Retinal pigment epithelial cell (primary cell): ENCODE results near the gene ADGRD1.

ENCODE experiments used
- DNase-seq: peaks from one replicate; pipeline ENCODE4 v3.0.0-alpha.2; 2010; ENCODE audit warnings: low read depth
- H3K4me3 ChIP-seq: 2 replicates; pipeline ENCODE4 v1.5.1; 2011; ENCODE audit warnings: mild to moderate bottlenecking, low read length, control low read depth, moderate library complexity
- TF ChIP-seq, protein P1 (sequence below): conservative IDR thresholded peaks from 2 replicates; pipeline ENCODE4 v1.5.1; 2011; ENCODE audit warnings: low read depth, low read length, control low read depth, inconsistent platforms

Gene ADGRD1

DNA sequence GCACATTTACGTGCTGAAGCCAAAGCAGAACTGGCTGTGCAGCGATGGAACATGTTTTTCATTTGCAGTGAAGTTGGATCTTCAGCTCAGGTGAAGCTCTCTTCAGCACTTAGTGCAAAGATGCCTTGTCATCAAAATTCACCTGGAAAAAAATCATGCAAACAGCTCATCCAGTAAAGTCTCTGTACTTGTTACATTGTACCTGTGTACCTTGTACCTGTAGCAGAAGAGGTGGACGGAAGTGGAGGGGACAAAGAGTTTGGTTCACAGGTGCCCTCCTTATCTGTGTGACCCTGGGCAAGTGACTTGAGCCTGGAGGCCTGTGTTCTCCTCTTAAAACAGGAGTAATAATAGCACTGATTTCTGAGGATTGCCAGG, 54.0 kb downstream of the ADGRD1 start:
- H3K4me3 ChIP-seq = no peak overlapping the region
- TF ChIP-seq, protein P1, sequence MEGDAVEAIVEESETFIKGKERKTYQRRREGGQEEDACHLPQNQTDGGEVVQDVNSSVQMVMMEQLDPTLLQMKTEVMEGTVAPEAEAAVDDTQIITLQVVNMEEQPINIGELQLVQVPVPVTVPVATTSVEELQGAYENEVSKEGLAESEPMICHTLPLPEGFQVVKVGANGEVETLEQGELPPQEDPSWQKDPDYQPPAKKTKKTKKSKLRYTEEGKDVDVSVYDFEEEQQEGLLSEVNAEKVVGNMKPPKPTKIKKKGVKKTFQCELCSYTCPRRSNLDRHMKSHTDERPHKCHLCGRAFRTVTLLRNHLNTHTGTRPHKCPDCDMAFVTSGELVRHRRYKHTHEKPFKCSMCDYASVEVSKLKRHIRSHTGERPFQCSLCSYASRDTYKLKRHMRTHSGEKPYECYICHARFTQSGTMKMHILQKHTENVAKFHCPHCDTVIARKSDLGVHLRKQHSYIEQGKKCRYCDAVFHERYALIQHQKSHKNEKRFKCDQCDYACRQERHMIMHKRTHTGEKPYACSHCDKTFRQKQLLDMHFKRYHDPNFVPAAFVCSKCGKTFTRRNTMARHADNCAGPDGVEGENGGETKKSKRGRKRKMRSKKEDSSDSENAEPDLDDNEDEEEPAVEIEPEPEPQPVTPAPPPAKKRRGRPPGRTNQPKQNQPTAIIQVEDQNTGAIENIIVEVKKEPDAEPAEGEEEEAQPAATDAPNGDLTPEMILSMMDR = no peak
- DNase-seq = no peak

DNA sequence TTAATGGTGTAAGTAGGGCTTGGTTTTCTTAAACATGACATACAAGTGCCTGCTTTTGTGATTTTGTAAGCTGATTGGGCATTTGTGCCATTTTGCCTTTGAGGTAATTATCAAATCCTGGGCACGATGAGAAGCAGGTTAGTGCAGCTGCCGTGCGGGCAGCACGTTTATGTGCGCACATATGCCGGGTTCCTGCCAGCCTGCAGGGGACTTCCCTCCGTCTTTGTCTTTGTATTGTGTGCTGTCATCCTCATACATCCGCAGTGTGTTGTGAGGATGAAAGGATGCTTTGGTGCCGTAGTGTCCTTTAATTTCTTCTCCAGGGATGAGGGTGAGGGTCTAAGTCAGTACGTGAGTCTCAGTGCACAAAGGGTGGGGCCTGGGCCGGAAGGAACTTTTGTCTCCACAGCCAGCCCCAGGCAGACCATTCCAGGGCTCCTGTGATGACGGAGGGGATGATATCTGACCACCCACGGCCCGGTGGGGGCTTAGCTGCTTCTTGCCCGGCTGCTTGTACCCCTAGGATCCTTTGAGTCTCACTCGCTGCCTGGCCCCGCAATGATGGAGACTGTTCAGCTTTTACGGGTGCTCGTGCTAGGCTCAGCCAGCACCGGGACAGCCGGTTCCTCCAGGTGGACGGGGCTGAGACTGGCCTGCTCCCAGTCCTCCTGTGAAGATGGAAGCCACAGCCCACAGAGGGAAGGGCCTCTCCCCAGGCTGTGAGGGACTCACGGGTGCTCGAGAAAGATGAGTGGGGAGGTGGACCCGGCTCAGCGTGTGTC, 54.6 kb downstream of the ADGRD1 start:
- DNase-seq = no peak
- no peak overlapping the region for H3K4me3 ChIP-seq
- TF ChIP-seq, protein P1 = no peak

DNA sequence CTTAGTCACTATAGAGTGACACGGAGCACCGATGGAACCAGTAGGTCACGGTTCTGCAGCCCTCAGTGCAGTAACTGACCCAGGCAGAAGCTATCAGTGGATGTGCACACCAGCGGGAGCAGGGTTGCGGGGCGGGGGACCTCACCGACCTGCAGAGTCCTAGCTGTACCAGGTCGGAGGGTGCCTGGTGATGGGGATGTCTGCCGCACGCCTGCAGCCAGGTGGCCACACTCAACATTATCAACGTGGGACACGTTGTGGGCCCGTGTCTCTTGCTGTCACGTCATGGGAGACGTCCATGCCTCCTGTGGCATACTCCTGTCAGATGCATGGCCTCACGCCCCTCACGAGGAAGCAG, 55.2 kb downstream of the ADGRD1 start:
- DNase-seq = no peak
- TF ChIP-seq, protein P1 = no peak
- no peak overlapping the region for H3K4me3 ChIP-seq

DNA sequence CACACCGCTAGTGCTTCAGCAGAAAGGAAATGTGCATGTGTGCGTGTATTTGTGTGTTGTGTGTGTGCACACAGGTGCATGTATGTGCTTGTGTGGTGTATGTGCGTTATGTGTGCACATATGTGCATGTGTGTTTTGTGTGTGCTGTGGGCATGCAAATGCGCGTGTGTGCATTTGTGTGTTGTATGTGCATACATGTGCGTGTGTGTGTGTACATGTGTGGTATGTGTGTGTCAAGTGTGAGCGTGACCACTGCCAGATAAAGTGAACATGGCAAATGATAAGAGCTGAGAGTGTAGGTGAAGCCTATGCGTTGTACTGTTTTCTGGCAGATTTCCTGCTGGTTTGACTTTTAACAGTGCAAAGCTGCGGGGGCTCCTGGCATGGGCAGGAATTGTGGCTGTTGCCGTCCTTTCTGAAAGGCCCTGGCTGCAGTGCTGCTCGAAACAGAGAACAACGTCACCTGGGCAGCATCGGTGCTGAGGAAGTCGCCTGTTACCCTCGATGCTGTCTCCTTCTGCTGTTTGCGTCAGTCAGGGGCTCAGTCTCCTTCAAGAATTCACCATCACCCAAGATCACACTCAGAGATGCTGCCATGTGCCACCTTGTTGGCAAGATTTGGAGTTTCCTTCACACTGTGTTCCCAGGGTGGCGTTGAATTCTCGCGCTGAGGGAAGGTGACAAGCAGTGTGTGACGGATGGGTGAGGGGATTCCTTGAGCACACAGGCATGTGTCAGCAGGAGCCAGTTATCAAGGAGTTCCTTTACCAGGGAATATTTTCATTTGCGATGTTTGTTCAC, 56.1 kb downstream of the ADGRD1 start:
- TF ChIP-seq, protein P1 = no peak
- no peak overlapping the region for H3K4me3 ChIP-seq
- no peak for DNase-seq

DNA sequence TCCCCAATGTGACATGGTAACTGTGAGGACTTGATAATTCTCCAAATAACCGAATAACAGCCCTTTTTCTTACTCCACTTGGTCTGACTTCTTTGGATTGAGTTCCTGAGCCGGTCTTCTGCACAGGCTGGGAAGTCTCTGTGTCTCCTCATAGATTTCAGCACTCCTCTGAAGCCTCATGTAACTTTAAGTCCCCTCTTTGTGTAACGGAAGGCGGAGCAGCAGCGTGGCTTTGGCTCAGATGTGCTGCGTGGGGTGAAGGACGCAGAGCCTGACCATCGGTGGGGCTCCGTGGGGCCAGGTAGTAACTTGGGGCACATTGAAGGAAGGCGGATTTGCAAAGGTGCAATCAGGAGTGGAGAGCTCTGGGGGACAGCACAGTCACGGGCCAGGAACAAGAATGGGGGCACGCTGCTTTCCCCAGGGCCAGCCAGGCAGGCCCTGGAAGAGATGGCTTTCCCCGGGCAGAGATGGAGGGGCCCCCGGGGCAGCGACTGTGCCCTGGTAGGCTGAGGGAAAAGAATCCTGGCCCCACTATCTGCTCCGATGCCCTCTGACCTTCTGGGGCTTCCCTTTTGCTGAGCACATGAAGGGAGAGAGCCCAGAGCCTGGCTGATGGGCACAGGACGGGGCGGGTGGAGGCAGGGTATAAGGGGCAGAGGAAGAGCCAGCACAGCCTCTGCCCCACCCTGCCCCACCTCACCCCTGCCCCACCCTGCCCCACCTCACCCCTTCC, 56.9 kb downstream of the ADGRD1 start:
- TF ChIP-seq, protein P1 = no peak
- DNase-seq = no peak
- H3K4me3 ChIP-seq = no peak overlapping the region

DNA sequence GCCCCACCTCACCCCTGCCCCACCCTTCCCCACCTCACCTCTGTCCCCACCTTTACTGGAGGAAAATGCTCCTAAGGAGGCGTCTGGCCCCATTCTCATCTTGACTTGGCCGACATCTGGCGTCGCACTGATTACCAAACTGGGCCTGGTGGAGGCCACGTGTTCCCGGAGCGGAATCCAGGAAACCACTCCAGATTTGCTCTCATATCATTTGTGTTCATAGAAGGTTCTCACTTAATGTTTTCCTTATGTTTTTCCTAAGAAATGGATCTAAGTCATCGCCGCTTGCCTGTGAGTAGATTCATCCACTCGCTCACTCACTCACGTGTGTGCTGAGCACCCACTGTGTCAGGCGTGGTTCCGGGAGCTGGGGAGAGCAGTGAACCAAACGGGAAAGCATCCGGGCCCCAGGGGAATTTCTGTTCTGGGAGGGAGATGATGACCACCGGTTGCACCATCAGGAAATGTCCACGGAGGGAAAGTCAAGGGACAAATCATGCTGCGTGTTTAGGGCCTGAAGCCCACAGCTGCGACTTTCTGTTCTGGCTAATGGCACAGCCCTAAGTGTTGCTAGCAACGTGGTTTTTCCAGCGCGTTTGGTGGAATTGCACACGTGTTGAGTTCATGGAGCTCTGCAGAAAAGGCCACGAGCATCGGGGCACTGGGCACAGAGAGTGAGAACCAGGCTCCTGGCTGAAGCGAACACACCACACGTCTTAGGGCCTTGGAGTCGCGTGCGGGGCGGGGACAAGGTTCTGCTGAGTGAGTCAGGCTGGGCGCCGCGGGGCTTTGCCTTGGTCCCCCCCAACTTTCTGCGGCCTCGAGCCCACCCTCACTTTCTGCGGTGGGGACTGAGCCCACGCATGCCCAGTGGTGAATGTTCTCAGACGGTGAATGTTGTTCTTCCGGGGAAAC, 57.7 kb downstream of the ADGRD1 start:
- TF ChIP-seq, protein P1 = no peak
- no peak for DNase-seq
- H3K4me3 ChIP-seq = no peak overlapping the region
